ENCODE measurements around the gene MINDY4B. TPM values are rescaled to one million over a fixed set of nuclear protein-coding genes. Genes with fewer than 3 reads are reported as not detected.

Gene MINDY4B
- total RNA-seq, 1 donor from 2014 or later: not detected

GRCh38 chr3:150878996-150879575 is 26.2 kb downstream of the MINDY4B start:
- H2AFZ ChIP-seq (ENCODE audit: low read depth, low read length): no peak overlapping the region
- no peak for TF ChIP-seq EZH2 (IDR thresholded peaks at IDR 0.05; ENCODE audit: insufficient read depth, low read length)
- TF ChIP-seq, protein P1, sequence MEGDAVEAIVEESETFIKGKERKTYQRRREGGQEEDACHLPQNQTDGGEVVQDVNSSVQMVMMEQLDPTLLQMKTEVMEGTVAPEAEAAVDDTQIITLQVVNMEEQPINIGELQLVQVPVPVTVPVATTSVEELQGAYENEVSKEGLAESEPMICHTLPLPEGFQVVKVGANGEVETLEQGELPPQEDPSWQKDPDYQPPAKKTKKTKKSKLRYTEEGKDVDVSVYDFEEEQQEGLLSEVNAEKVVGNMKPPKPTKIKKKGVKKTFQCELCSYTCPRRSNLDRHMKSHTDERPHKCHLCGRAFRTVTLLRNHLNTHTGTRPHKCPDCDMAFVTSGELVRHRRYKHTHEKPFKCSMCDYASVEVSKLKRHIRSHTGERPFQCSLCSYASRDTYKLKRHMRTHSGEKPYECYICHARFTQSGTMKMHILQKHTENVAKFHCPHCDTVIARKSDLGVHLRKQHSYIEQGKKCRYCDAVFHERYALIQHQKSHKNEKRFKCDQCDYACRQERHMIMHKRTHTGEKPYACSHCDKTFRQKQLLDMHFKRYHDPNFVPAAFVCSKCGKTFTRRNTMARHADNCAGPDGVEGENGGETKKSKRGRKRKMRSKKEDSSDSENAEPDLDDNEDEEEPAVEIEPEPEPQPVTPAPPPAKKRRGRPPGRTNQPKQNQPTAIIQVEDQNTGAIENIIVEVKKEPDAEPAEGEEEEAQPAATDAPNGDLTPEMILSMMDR (IDR thresholded peaks at IDR 0.05; ENCODE audit: insufficient read depth, low read depth, low read length): no peak

GRCh38 chr3:150878290-150878689 is 26.9 kb downstream of the MINDY4B start:
- peaks cover 15% of the 10 kb centered on the region for H3K27me3 Mint-ChIP-seq (ENCODE audit: low read depth, unreplicated experiment)
- H3K4me2 ChIP-seq (ENCODE audit: low read length): no peak overlapping the region
- no peak overlapping the region for H3K4me3 ChIP-seq (ENCODE audit: insufficient read depth, low read depth, low read length)
- no peak overlapping the region for H2AFZ ChIP-seq (ENCODE audit: low read depth, low read length)
- no peaks in the 10 kb centered on the region for H3K9me3 Mint-ChIP-seq (ENCODE audit: unreplicated experiment)
- no peak for FAIRE-seq
- no peak overlapping the region for H3K4me3 Mint-ChIP-seq (ENCODE audit: unreplicated experiment)
- no peak overlapping the region for H3K27ac Mint-ChIP-seq (ENCODE audit: unreplicated experiment)
- DNase-seq (ENCODE audit: low read depth): no peak
- TF ChIP-seq, protein P1 (IDR thresholded peaks at IDR 0.05; ENCODE audit: insufficient read depth, low read depth, low read length): no peak
- no peak for TF ChIP-seq EZH2 (IDR thresholded peaks at IDR 0.05; ENCODE audit: insufficient read depth, low read length)
- no peaks in the 10 kb centered on the region for H3K36me3 ChIP-seq (ENCODE audit: insufficient read depth, low read length)
- no peak overlapping the region for H3K9ac ChIP-seq (ENCODE audit: low read length)
- H3K79me2 ChIP-seq (ENCODE audit: insufficient read depth, low read length): no peaks in the 10 kb centered on the region
- no peak overlapping the region for H3K27ac ChIP-seq (ENCODE audit: low read depth, low read length)
- H3K4me1 ChIP-seq (ENCODE audit: insufficient read depth, low read length): no peaks in the 10 kb centered on the region
- H3K36me3 Mint-ChIP-seq (ENCODE audit: low read depth, unreplicated experiment): no peaks in the 10 kb centered on the region
- no peaks in the 10 kb centered on the region for H3K9me3 ChIP-seq (ENCODE audit: insufficient read depth, low read depth, low read length)
- no peaks in the 10 kb centered on the region for H4K20me1 ChIP-seq (ENCODE audit: insufficient read depth, low read length)
- peaks cover 7% of the 10 kb centered on the region for H3K4me1 Mint-ChIP-seq (ENCODE audit: low read depth, unreplicated experiment)
- H3K27me3 ChIP-seq (ENCODE audit: insufficient read depth, low read length): peaks cover 8% of the 10 kb centered on the region

More at GRCh38 chr3:150878996-150879575, 26.2 kb downstream of the MINDY4B start:
- no peaks in the 10 kb centered on the region for H3K36me3 ChIP-seq (ENCODE audit: insufficient read depth, low read length)
- H3K4me1 Mint-ChIP-seq (ENCODE audit: low read depth, unreplicated experiment): peaks cover 7% of the 10 kb centered on the region
- H3K36me3 Mint-ChIP-seq (ENCODE audit: low read depth, unreplicated experiment): no peaks in the 10 kb centered on the region
- H3K27ac Mint-ChIP-seq (ENCODE audit: unreplicated experiment): no peak overlapping the region
- peaks cover 22% of the 10 kb centered on the region for H3K27me3 Mint-ChIP-seq (ENCODE audit: low read depth, unreplicated experiment)
- H3K4me2 ChIP-seq (ENCODE audit: low read length): no peak overlapping the region
- no peaks in the 10 kb centered on the region for H3K9me3 ChIP-seq (ENCODE audit: insufficient read depth, low read depth, low read length)
- H4K20me1 ChIP-seq (ENCODE audit: insufficient read depth, low read length): no peaks in the 10 kb centered on the region
- no peaks in the 10 kb centered on the region for H3K79me2 ChIP-seq (ENCODE audit: insufficient read depth, low read length)
- no peak overlapping the region for H3K4me3 Mint-ChIP-seq (ENCODE audit: unreplicated experiment)
- H3K27me3 ChIP-seq (ENCODE audit: insufficient read depth, low read length): peaks cover 11% of the 10 kb centered on the region
- no peak overlapping the region for H3K4me3 ChIP-seq (ENCODE audit: insufficient read depth, low read depth, low read length)
- H3K9me3 Mint-ChIP-seq (ENCODE audit: unreplicated experiment): no peaks in the 10 kb centered on the region
- DNase-seq (ENCODE audit: low read depth): no peak
- no peaks in the 10 kb centered on the region for H3K4me1 ChIP-seq (ENCODE audit: insufficient read depth, low read length)
- H3K9ac ChIP-seq (ENCODE audit: low read length): no peak overlapping the region
- H3K27ac ChIP-seq (ENCODE audit: low read depth, low read length): no peak overlapping the region
- no peak for FAIRE-seq

DNA sequence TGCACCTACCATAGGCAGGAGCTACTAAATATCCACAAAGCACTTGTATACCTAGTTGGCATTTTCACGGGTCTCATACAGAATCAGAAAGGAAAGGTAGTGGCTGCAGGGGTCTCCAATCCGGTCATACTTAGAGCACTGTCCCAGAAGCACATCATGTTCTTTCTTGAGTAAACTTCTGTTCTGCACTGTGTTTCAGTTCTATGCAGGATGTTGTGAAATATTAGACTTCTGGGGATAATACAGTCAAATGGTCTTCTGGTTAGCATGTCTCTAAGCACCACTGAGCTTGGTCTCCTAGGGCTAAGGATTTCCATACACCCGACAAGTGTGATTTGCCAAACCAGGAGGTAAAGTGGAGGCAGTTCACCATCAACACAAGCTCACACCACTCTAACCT is 27.9 kb downstream of the MINDY4B start:
- DNase-seq (ENCODE audit: low read depth): no peak
- TF ChIP-seq, protein P1 (IDR thresholded peaks at IDR 0.05; ENCODE audit: insufficient read depth, low read depth, low read length): no peak
- no peak for TF ChIP-seq EZH2 (IDR thresholded peaks at IDR 0.05; ENCODE audit: insufficient read depth, low read length)
- Histone ChIP-seq H3K4me2 (ENCODE audit: low read length) (no peak overlapping the region), H3K4me1 (ENCODE audit: insufficient read depth, low read length) (no peaks in the 10 kb centered on the region), H3K9ac (ENCODE audit: low read length) (no peak overlapping the region), H3K79me2 (ENCODE audit: insufficient read depth, low read length) (no peaks in the 10 kb centered on the region), H2AFZ (ENCODE audit: low read depth, low read length) (no peak overlapping the region), H3K27ac (ENCODE audit: low read depth, low read length) (no peak overlapping the region), H3K27me3 (ENCODE audit: insufficient read depth, low read length) (peaks cover 11% of the 10 kb centered on the region), H3K9me3 (ENCODE audit: insufficient read depth, low read depth, low read length) (no peaks in the 10 kb centered on the region), H3K36me3 (ENCODE audit: insufficient read depth, low read length) (no peaks in the 10 kb centered on the region), H3K4me3 (ENCODE audit: insufficient read depth, low read depth, low read length) (no peak overlapping the region), H4K20me1 (ENCODE audit: insufficient read depth, low read length) (no peaks in the 10 kb centered on the region)
- Mint-ChIP-seq H3K4me1 (ENCODE audit: low read depth, unreplicated experiment) (peaks cover 7% of the 10 kb centered on the region), H3K4me3 (ENCODE audit: unreplicated experiment) (no peak overlapping the region), H3K9me3 (ENCODE audit: unreplicated experiment) (no peaks in the 10 kb centered on the region), H3K27ac (ENCODE audit: unreplicated experiment) (no peak overlapping the region), H3K27me3 (ENCODE audit: low read depth, unreplicated experiment) (peaks cover 13% of the 10 kb centered on the region), H3K36me3 (ENCODE audit: low read depth, unreplicated experiment) (no peaks in the 10 kb centered on the region)
- FAIRE-seq: no peak
